SKM-1 (cell line): ENCODE data around the gene TSPAN1.
"Not testable (repeated sequence)": the region's sequence is repeated elsewhere in the genome, so short reads cannot be mapped to it uniquely, and the experiment has no call there.

ENCODE experiments used
- DNase-seq: peaks from one replicate; lab custom pipeline; 2025; ENCODE audit not compliant: unreplicated experiment; lab: John Stamatoyannopoulos, UW

Gene TSPAN1

DNA sequence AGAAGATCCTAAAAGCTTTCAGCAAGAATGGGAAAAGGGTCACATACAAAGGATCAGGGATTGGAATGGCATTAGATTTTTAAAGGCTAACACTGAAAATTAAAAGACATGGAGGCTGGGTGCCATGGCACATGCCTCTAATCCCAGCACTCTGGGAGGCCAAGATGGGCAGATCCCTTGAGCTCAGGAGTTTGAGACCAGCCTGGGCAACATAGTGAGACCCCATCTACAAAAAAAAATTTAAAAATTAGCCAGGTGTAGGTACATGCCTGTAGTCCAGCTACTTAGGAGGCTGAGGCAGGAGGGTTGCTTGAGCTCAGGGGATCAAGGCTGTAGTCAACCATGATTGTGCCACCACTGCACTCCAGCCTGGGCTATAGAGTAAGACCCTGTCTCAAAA, 40.6 kb downstream of the TSPAN1 start:
- no peak for DNase-seq

DNA sequence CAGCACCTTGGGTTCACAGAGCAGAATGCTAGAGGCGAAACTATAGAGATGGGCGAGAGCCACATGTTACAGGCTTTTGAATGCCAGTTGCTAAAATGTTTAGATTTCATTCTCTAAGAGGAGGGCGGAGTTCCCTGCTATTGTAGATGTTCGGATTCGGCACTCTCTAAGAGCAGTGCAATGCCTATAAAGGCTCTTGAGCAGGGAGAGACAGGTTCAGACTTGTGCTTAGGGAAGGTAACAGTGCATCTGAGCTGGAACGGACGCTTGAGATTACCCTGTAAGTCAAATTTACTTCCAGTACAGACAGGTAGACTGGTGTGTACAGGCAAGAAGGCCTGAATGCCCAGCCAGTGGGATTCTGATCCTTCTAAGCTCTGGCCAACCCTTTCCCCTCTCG, 43.6 kb downstream of the TSPAN1 start:
- DNase-seq = no peak

DNA sequence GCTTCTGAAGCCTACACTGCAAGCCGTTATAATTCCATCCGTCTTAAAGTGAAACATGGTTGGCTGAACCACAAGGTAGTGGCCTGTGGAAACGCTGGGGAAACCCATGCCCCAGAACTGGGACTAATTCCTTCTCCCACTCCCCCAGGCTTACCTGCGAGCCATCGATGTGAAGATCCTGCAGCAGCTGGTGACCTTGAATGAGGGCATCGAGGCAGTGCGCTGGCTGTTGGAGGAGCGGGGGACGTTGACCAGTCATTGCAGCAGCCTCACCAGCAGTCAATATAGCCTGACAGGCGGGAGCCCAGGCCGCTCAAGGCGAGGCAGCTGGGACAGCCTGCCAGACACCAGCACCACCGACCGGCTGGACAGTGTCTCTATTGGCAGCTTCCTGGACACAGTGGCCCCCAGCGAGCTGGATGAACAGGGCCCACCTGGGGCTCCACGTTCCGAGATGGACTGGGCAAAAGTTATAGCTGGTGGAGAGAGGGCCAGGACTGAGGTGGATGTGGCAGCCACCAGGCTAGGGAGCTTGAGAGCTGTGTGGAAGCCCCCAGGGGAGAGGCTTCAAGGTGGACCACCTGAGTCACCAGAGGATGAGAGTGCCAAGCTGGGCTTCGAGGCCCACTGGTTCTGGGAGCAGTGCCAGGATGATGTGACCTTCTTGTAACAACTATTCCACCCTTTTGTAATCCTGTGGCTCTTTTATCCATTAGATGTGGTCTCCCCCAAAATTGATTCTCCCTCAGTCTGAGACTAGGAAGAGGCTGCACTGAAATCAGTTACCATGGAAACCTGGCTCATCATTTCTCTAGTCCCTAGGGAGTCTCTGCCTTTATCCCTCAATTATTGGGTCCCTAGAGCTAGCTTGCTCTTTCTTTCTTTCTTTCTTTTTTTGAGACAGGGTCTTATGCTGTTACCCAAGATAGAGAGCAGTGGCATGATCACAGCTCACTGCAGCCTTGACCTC, 44.9 kb downstream of the TSPAN1 start:
- no peak for DNase-seq

DNA sequence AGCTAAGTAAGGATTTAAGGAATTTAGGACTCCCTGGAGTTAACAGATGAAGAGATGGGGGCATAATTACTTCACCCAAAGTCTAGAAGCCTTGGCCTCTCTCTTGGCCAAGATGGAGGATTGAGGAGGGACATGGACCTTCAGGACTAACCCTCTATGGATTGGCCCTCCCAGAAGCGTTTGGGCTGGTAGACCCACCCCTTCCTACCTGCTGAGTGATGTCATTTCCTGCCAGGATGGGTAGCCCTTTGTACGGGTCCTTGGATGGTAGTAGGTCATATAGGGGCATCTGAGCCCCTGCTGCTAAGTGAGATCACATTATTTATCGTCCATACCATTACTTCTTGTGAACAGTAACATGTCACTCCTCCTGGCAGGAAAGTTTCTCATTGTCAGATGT, 45.9 kb downstream of the TSPAN1 start:
- no peak for DNase-seq

DNA sequence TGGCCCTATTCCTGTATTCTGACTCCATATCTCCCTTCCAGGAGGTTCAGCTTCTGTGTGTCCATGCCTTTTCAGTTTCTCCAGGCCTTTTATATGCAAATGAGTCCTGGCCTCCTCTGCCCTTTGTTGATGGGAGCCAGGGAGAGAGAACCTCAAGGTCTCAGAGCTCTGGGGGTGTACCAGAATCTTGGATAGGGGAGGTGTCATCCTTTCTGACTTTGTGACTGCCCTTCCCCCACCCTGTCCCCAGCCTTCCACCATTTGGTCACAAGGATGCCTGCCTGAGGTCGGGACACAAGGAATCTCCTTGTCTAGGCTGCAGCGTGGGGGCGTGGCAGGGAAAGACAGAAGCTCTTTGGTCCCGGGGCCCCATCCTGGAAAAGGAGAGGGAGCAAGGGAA, 46.9 kb downstream of the TSPAN1 start:
- DNase-seq = no peak

DNA sequence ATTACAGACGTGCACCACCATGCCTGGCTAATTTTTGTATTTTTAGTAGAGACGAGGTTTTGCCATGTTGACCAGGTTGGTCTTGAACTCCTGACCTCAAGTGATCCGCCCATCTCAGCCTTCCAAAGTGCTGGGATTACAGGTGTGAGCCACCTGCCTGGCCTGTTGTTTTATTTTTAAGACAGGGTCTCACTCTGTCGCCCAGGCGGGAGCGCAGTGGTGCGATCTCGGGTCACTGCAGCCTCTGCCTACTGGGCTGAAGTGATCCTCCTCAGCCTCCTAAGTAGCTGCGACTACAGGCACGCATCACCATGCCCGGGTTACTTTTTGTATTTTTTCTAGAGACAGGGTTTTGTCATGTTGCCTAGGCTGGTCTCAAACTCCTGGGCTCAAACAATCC, 48.2 kb downstream of the TSPAN1 start:
- DNase-seq = not testable (repeated sequence)

DNA sequence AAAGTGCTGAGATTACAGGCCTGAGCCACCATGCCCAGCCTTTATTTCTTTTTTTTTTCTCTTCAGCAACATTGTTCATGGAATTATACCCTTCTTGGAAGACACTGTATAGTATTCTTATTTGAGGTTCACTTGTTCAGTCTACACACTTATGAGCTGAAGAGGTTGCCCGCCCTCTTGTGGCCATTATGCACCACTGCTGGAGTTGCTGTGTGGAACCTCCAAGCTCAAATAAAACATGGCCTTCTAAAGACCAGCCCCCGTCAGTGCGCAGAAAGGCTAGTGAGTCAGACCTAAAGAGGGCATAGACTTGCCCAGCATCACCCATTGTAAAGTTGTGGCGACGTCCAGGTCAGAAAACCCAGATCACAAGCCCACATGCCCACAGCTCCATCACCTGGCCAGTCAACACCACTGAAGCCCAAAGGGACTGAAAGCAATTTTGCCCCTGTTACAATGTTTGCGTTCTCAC, 48.6 kb downstream of the TSPAN1 start:
- DNase-seq = peak; percentile 53

DNA sequence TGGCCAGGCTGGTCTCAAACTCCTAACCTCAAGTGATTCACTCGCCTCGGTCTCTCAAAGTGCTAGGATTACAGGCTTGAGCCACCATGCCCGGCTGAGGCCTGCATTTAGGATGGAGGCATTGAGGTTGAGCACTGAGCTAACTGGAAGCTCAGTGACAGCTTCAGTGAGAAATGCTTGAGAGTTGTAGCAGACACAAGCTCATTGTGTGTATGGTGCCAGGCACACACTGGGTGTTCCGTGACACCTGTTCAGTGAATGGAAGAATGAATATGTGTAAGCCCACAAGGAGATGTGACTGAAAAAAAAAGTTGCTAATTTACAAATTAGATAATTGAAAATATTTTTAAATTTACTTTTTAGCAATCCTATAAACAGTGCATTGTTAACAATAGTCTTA, 50.1 kb downstream of the TSPAN1 start:
- no peak for DNase-seq

DNA sequence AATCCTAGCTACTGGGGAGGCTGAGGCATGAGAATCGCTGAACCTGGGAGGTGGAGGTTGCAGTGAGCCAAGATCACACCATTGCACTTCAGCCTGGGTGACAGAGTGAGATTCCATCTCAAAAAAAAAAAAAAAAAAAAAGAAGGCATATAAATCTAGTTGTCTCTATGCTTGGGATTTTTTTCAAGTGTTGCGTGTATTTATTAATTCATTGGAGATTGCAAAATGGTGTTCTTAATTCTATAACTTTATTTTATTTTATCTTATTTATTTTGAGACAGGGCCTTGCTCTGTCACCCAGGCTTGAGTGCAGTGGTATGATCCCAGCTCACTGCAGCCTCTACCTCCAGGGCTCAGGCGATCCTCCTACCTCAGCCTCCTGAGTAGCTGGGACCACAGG, 56.3 kb downstream of the TSPAN1 start:
- DNase-seq = not testable (repeated sequence)
